ENCODE data around the gene PAX4. TPM values are rescaled to one million over a fixed set of nuclear protein-coding genes. Genes with fewer than 3 reads are reported as not detected.

Gene PAX4
- total and polyA plus RNA-seq, 9 of the 15 experiments (the other 6 are each of a cell fraction or from before 2014, with no cell fraction given), result not detected

GRCh38 chr7:127588697-127589482, 29.1 kb downstream of the PAX4 start (continued):
- TF ChIP-seq ZNF311 (CRISPR knock-in tag; IDR thresholded peaks at IDR 0.05) (no peak), ZHX1 (conservative IDR thresholded peaks at IDR 0.05; ENCODE audit: low read length) (no peak), NFIX (CRISPR knock-in tag; IDR thresholded peaks at IDR 0.05; ENCODE audit: low read depth) (no peak), GTF2E2 (tag; IDR thresholded peaks at IDR 0.05) (0 out of 2 replicates have a peak, but pooled peaks have one; percentile 35), KAT2B (IDR thresholded peaks at IDR 0.05; ENCODE audit: low read depth, low read length) (no peak), MGA (IDR thresholded peaks at IDR 0.05) (peak; percentile 28; the same call in 1 of the 2 replicates), FOXJ3 (CRISPR knock-in tag; IDR thresholded peaks at IDR 0.05) (no peak), ZBTB33 (CRISPR knock-in tag; IDR thresholded peaks at IDR 0.05) (peak; percentile 73; the same call in 1 of the 2 replicates), ATF1 (CRISPR knock-in tag; IDR thresholded peaks at IDR 0.05) (no peak), ATF1 (tag; IDR thresholded peaks at IDR 0.05) (peak; percentile 62; the same call in 1 of the 2 replicates), ZNF589 (CRISPR knock-in tag; IDR thresholded peaks at IDR 0.05; ENCODE audit: low read depth) (no peak)

All from K562 (cell line).